ENCODE measurements around the gene CFAP119.

The CFAP119 gene

DNA sequence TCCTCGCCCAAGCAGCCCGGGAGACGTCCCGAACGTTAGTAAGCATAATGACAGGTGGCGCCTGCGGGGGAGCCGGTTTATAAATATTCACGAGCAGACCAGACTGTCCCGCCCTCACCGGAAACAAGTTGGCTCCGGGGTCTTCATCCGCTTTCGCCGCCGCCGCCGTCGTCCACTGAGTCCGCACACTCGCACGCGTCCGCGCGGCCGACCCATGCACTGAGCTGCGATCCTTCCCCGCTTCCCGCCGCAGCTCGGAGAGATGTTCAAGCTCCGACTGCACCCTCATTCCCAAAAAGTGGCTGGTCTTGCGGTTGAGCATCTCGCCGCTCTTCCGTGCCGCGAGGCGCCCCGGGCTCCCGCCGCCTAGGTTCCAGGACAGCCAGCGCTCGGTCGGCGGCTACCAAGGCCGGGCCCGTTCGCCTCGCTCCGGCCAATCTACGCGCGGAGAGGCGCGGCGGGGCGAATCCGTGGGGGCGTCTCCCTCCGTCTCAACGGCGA is 385 bp downstream of the CFAP119 start:
- Histone ChIP-seq H3K79me2 (ENCODE audit: low read length) (peaks cover 20% of the 10 kb centered on the region), H3K4me3 (ENCODE audit: low read length) (peak overlapping the region; percentile 81), H3K9ac (ENCODE audit: low read length) (peak overlapping the region; percentile 57), H3K9me3 (ENCODE audit: insufficient read depth, low read length) (no peaks in the 10 kb centered on the region), H3K36me3 (replicated peaks; ENCODE audit: low read depth, low read length) (peaks cover 34% of the 10 kb centered on the region), H3K27ac (ENCODE audit: low read length) (peak overlapping the region; percentile 18; the same call in 1 of the 2 replicates), H2AFZ (ENCODE audit: low read depth, low read length) (peak overlapping the region; percentile 32; the same call in 1 of the 2 replicates), H3K27me3 (ENCODE audit: low read depth, low read length) (no peaks in the 10 kb centered on the region), H3K4me1 (ENCODE audit: low read length) (peaks cover 17% of the 10 kb centered on the region), H4K20me1 (ENCODE audit: insufficient read depth, low read length) (no peaks in the 10 kb centered on the region), H3K4me2 (ENCODE audit: low read length) (peak overlapping the region; percentile 71)
- TF ChIP-seq EZH2phosphoT487 (IDR thresholded peaks at IDR 0.05; ENCODE audit: low read depth), result no peak
- TF ChIP-seq, protein P1, sequence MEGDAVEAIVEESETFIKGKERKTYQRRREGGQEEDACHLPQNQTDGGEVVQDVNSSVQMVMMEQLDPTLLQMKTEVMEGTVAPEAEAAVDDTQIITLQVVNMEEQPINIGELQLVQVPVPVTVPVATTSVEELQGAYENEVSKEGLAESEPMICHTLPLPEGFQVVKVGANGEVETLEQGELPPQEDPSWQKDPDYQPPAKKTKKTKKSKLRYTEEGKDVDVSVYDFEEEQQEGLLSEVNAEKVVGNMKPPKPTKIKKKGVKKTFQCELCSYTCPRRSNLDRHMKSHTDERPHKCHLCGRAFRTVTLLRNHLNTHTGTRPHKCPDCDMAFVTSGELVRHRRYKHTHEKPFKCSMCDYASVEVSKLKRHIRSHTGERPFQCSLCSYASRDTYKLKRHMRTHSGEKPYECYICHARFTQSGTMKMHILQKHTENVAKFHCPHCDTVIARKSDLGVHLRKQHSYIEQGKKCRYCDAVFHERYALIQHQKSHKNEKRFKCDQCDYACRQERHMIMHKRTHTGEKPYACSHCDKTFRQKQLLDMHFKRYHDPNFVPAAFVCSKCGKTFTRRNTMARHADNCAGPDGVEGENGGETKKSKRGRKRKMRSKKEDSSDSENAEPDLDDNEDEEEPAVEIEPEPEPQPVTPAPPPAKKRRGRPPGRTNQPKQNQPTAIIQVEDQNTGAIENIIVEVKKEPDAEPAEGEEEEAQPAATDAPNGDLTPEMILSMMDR (IDR thresholded peaks at IDR 0.05; ENCODE audit: low read depth, low read length), result no peak

DNA sequence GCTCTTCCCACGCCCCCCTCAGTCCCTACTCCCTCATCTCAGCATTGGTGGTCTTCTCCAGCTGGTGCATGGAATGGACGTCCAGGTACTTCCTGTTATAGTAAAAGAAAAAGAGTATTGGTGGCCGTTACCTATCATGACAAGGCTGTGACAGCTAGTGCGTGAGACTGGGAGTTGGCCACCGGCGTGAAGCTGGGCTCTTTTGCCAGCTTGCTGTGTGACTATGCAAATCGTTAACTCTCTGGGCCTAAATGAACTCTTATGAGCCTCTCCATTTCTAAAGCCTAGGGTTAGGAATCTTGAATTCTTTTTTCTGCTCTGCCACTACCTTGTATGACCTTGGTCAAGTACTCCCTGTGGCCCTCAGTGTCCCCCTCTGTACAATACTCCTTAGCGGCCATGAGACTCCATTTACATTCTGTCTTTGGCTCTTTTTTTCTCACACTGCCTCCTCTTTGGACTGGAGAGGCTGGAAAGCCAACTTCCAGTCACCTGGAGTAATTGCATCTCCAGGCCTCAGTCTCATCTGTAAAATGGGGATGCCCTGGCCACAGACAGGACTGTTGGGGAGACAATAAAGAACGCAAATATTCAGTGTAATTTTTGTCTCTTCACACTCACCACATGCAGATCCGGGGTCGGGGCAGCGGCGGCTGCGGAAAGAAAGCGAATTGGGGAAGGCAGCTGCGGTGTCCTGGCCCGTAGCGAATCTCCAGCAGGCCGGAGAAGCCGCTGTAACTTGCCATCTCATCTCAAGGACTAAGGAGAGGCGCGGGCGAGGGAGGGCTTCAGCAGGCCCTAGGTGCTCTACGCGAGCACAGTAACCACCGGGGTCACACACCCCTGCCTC is 1.1 kb downstream of the CFAP119 start:
- peaks cover 27% of the 10 kb centered on the region for H3K36me3 ChIP-seq (replicated peaks; ENCODE audit: low read depth, low read length)
- H3K9ac ChIP-seq (ENCODE audit: low read length), result peak overlapping the region; percentile 57
- TF ChIP-seq, protein P1 (IDR thresholded peaks at IDR 0.05; ENCODE audit: low read depth, low read length), result no peak
- no peak for TF ChIP-seq EZH2phosphoT487 (IDR thresholded peaks at IDR 0.05; ENCODE audit: low read depth)

DNA sequence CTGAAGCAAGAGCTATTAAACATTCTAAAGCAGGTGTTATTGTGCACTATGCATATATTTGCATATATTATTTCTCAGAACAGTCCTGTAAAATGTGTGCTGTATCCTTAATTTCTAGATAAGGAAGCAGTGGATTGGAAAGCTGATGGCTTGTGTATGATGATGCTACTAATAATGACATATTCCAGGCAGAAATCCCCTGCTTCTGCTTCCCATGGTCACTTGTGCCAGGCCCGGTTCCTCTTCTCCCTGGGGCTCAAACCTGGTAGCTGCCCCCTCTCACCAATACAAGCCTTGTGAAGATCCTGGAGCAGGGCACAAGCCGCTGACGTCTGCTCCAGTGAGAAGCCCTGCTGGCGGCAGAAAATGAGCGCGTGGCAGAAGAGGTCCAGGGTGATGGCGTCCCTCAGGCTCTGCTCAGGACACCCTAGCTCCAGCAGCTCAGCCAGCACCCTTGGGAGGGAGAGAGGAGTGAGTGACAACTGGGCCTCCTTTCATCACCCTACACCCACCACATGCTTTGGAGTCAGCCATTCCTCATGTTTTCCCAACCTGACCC is 1.8 kb downstream of the CFAP119 start:
- Histone ChIP-seq H3K4me1 (ENCODE audit: low read length) (peaks cover 17% of the 10 kb centered on the region), H3K9me3 (ENCODE audit: insufficient read depth, low read length) (no peaks in the 10 kb centered on the region), H2AFZ (ENCODE audit: low read depth, low read length) (no peak overlapping the region), H3K27me3 (ENCODE audit: low read depth, low read length) (no peaks in the 10 kb centered on the region), H3K36me3 (replicated peaks; ENCODE audit: low read depth, low read length) (peaks cover 21% of the 10 kb centered on the region), H3K9ac (ENCODE audit: low read length) (no peak overlapping the region), H3K79me2 (ENCODE audit: low read length) (peaks cover 20% of the 10 kb centered on the region), H3K4me2 (ENCODE audit: low read length) (no peak overlapping the region), H4K20me1 (ENCODE audit: insufficient read depth, low read length) (no peaks in the 10 kb centered on the region), H3K4me3 (ENCODE audit: low read length) (no peak overlapping the region), H3K27ac (ENCODE audit: low read length) (no peak overlapping the region)
- TF ChIP-seq, protein P1 (IDR thresholded peaks at IDR 0.05; ENCODE audit: low read depth, low read length), result no peak
- no peak for TF ChIP-seq EZH2phosphoT487 (IDR thresholded peaks at IDR 0.05; ENCODE audit: low read depth)

More for the DNA sequence above, 1.1 kb downstream of the CFAP119 start:
- H2AFZ ChIP-seq (ENCODE audit: low read depth, low read length), result 0 out of 2 replicates have a peak overlapping the region, but pooled peaks have one; percentile 32
- H3K4me2 ChIP-seq (ENCODE audit: low read length), result peak overlapping the region; percentile 71
- H3K9me3 ChIP-seq (ENCODE audit: insufficient read depth, low read length), result no peaks in the 10 kb centered on the region
- peak overlapping the region; percentile 81 for H3K4me3 ChIP-seq (ENCODE audit: low read length)
- peaks cover 17% of the 10 kb centered on the region for H3K4me1 ChIP-seq (ENCODE audit: low read length)
- H3K27me3 ChIP-seq (ENCODE audit: low read depth, low read length), result no peaks in the 10 kb centered on the region
- no peak overlapping the region for H3K27ac ChIP-seq (ENCODE audit: low read length)
- H3K79me2 ChIP-seq (ENCODE audit: low read length), result peaks cover 20% of the 10 kb centered on the region
- no peaks in the 10 kb centered on the region for H4K20me1 ChIP-seq (ENCODE audit: insufficient read depth, low read length)

DNA sequence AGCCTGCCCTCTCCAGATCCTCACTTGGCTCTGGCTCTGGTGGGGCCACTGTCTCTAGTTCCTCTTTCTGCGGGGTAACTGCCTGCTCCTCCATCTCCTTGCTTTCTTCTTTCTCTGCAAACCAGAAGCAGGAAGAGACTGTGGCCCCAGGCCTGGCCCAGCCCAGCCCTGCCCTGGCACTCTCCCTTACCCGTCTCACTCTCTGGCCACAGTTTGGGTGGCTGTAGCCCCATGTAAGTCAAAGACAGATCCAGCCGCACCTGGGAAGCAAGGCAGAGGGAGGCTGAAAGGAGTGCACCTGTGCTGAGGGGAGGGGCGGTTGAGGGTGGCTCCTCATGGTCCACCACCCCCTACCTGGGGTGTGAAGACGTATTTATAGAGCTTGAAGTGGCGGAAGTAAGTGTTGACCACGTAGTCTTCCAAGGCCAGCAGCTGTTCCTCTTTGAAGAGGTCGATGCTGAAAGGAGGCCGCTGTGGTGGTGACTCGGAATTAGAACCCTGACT is 2.8 kb downstream of the CFAP119 start:
- Histone ChIP-seq H3K27ac (ENCODE audit: low read length) (no peak overlapping the region), H3K4me1 (ENCODE audit: low read length) (peaks cover 17% of the 10 kb centered on the region), H3K36me3 (replicated peaks; ENCODE audit: low read depth, low read length) (peaks cover 16% of the 10 kb centered on the region), H3K9ac (ENCODE audit: low read length) (no peak overlapping the region), H3K79me2 (ENCODE audit: low read length) (peaks cover 19% of the 10 kb centered on the region), H3K4me3 (ENCODE audit: low read length) (no peak overlapping the region), H3K9me3 (ENCODE audit: insufficient read depth, low read length) (no peaks in the 10 kb centered on the region), H2AFZ (ENCODE audit: low read depth, low read length) (no peak overlapping the region), H3K4me2 (ENCODE audit: low read length) (no peak overlapping the region), H3K27me3 (ENCODE audit: low read depth, low read length) (no peaks in the 10 kb centered on the region), H4K20me1 (ENCODE audit: insufficient read depth, low read length) (no peaks in the 10 kb centered on the region)
- TF ChIP-seq, protein P1 (IDR thresholded peaks at IDR 0.05; ENCODE audit: low read depth, low read length), result no peak
- no peak for TF ChIP-seq EZH2phosphoT487 (IDR thresholded peaks at IDR 0.05; ENCODE audit: low read depth)
